ENCODE results near the gene PPARD.

GRCh38 chr6:35392773-35393672, 50.7 kb downstream of the PPARD start:
- no peak for TF ChIP-seq CTCF (IDR thresholded peaks at IDR 0.05)
- no peak for TF ChIP-seq POLR2AphosphoS5 (IDR thresholded peaks at IDR 0.05)
